NK-92 treated with Interleukin-12 subunit alpha and Interleukin-12 subunit beta, amount 100 ng/mL, for 24 hours (cell line): ENCODE results near the gene SCRN2.

Source experiments
- DNase-seq: peaks from one replicate; lab custom pipeline; 2025; lab: John Stamatoyannopoulos, UW

The SCRN2 gene

GRCh38 chr17:47840742-47841487 is at the start of gene SCRN2:
SCRN2 (minus strand) TSS chr17:47841273; CDS start chr17:47840843, 430 bp downstream.
- peak; percentile 78 for DNase-seq

GRCh38 chr17:47889734-47890529 is 48.9 kb upstream of the SCRN2 start:
- DNase-seq, result peak; percentile 75

- DNase-seq, result no peak
Observed at GRCh38 chr17:47888293-47888692, 47.2 kb upstream of the SCRN2 start.

- DNase-seq, result no peak
Observed at GRCh38 chr17:47884905-47885730, 44.0 kb upstream of the SCRN2 start.

- DNase-seq, result no peak
Observed at GRCh38 chr17:47884427-47884740, 43.3 kb upstream of the SCRN2 start.

- no peak for DNase-seq
Observed at GRCh38 chr17:47883589-47884426, 42.7 kb upstream of the SCRN2 start.

GRCh38 chr17:47882695-47883588 is 41.9 kb upstream of the SCRN2 start:
- DNase-seq, result no peak

- DNase-seq, result no peak
Observed at GRCh38 chr17:47882247-47882646, 41.2 kb upstream of the SCRN2 start.

- no peak for DNase-seq
Observed at GRCh38 chr17:47879776-47880454, 38.8 kb upstream of the SCRN2 start.

- DNase-seq, result no peak
Observed at GRCh38 chr17:47879028-47879585, 38.0 kb upstream of the SCRN2 start.

- DNase-seq, result no peak
Observed at GRCh38 chr17:47878203-47879027, 37.3 kb upstream of the SCRN2 start.

- DNase-seq, result no peak
Observed at GRCh38 chr17:47877368-47878034, 36.4 kb upstream of the SCRN2 start.

- DNase-seq, result no peak
Observed at GRCh38 chr17:47875011-47875985, 34.2 kb upstream of the SCRN2 start.

- no peak for DNase-seq
Observed at GRCh38 chr17:47873200-47874090, 32.4 kb upstream of the SCRN2 start.

- no peak for DNase-seq
Observed at GRCh38 chr17:47872651-47873161, 31.6 kb upstream of the SCRN2 start.
